ENCODE results near the gene SH3PXD2A. TPM values are rescaled to one million over a fixed set of nuclear protein-coding genes. Genes with fewer than 3 reads are reported as not detected.

Gene SH3PXD2A
- total RNA-seq, 1 experiment from 2014 or later, result 13.4 TPM

- Histone ChIP-seq H3K36me3 (no peaks in the 10 kb centered on the region), H3K27me3 (replicated peaks) (no peaks in the 10 kb centered on the region), H3K27ac (peak overlapping the region; percentile 16), H3K4me1 (replicated peaks) (peaks cover 11% of the 10 kb centered on the region), H3K9me3 (replicated peaks) (no peaks in the 10 kb centered on the region), H3K4me3 (peak overlapping the region; percentile 30)
- DNase-seq (ENCODE audit: low read depth in 1 of 2, low spot score in 2 of 2), result peak; percentile 69 to 74
These were observed 83.1 kb downstream of the SH3PXD2A start for GRCh38 chr10:103772096-103772845.

DNA sequence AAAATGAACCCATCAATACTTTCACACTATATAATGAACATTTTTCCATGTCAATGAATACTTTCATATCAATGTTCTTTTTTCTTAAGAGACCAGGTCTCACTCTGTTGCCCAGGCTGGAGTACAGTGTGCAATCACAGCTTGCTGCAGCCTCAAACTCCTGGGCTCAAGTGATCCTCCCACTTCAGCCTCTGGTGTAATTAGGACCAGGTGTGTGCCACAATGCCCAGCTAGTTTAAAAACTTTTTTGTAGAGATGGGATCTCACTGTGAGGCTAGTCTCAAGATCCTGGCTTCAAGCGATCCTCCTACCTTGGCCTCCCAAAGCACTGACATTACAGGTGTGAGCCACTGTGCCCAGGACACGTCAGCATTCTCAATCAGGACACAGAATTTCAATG lies 85.2 kb downstream of the SH3PXD2A start:
- Histone ChIP-seq H3K36me3 (no peaks in the 10 kb centered on the region), H3K27me3 (replicated peaks) (no peaks in the 10 kb centered on the region), H3K9me3 (replicated peaks) (no peaks in the 10 kb centered on the region), H3K4me1 (replicated peaks) (peaks cover 17% of the 10 kb centered on the region), H3K27ac (no peak overlapping the region), H3K4me3 (no peak overlapping the region)
- no peak for DNase-seq (ENCODE audit: low read depth in 1 of 2, low spot score in 2 of 2)

DNA sequence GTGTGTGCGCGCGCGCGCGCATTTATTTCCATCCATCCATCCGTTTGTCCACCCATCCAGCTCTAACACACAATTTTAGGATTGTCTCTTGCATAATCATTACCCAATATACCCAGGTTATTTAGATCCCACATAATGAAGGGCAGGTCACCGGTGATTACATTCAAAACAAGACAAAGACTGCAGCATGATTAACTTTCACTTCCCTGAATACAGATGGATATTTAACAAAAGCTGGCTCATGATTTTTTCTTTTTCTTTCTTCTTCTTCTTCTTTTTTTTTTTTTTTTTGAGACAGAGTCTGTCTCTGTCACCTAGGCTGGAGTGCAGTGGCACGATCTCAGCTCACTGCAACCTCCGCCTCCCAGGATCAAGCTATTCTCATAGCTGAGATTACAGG lies 86.2 kb downstream of the SH3PXD2A start:
- Histone ChIP-seq H3K4me3 (no peak overlapping the region), H3K9me3 (replicated peaks) (no peaks in the 10 kb centered on the region), H3K4me1 (replicated peaks) (peaks cover 17% of the 10 kb centered on the region), H3K27me3 (replicated peaks) (no peaks in the 10 kb centered on the region), H3K27ac (no peak overlapping the region), H3K36me3 (no peaks in the 10 kb centered on the region)
- no peak for DNase-seq (ENCODE audit: low read depth in 1 of 2, low spot score in 2 of 2)

GRCh38 chr10:103768345-103768744 lies 87.0 kb downstream of the SH3PXD2A start:
- Histone ChIP-seq H3K27me3 (replicated peaks) (no peaks in the 10 kb centered on the region), H3K36me3 (no peaks in the 10 kb centered on the region), H3K4me3 (no peak overlapping the region), H3K9me3 (replicated peaks) (no peaks in the 10 kb centered on the region), H3K27ac (no peak overlapping the region), H3K4me1 (replicated peaks) (peaks cover 20% of the 10 kb centered on the region)
- DNase-seq (ENCODE audit: low read depth in 1 of 2, low spot score in 2 of 2), result no peak

GRCh38 chr10:103767756-103768155 lies 87.6 kb downstream of the SH3PXD2A start:
- Histone ChIP-seq H3K27ac (no peak overlapping the region), H3K4me1 (replicated peaks) (peaks cover 21% of the 10 kb centered on the region), H3K36me3 (no peaks in the 10 kb centered on the region), H3K4me3 (no peak overlapping the region), H3K9me3 (replicated peaks) (no peaks in the 10 kb centered on the region), H3K27me3 (replicated peaks) (no peaks in the 10 kb centered on the region)
- no peak for DNase-seq (ENCODE audit: low read depth in 1 of 2, low spot score in 2 of 2)

DNA sequence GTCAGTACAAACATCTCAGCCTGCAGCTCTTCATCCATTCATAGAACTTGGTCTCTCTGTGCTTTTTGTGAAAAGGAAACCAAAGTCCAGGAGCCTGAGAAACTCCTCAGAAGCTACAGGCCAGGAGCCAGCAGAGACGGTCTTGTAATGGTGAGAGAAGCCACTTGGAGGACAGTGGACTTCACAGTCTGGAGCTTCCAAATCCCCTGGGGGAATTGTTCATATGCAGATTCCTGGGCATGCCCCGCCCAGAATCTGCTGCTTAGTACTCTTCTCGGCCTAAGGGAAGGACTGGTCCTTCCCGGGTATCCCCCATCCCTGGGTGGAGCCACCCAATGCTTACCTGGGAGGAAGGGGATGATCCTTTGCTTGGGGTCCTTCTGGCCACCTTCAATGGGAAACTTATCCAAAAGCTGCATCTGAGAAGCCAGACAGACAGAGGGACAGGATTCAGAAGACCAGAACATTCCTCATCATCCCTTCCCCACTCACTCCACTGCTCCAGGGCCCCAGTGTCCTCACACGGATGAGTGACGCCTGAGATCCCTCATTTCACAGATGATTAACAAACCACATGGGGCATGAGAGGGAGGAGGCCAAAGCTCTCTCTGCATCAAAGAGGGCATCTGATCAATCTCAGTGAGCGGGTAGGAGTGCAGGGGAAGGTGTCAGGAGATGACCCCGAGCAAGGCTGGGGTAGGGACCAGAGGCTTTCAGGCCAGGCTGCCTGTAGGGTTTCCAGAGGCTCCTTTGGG lies 88.4 kb downstream of the SH3PXD2A start:
- Histone ChIP-seq H3K27me3 (replicated peaks) (no peaks in the 10 kb centered on the region), H3K9me3 (replicated peaks) (no peaks in the 10 kb centered on the region), H3K36me3 (no peaks in the 10 kb centered on the region), H3K4me1 (replicated peaks) (peaks cover 13% of the 10 kb centered on the region), H3K4me3 (no peak overlapping the region), H3K27ac (no peak overlapping the region)
- no peak for DNase-seq (ENCODE audit: low read depth in 1 of 2, low spot score in 2 of 2)

GRCh38 chr10:103765981-103766380 lies 89.4 kb downstream of the SH3PXD2A start:
- peaks cover 12% of the 10 kb centered on the region for H3K4me1 ChIP-seq (replicated peaks)
- no peaks in the 10 kb centered on the region for H3K36me3 ChIP-seq
- H3K27me3 ChIP-seq (replicated peaks), result no peaks in the 10 kb centered on the region
- H3K9me3 ChIP-seq (replicated peaks), result no peaks in the 10 kb centered on the region
- no peak for DNase-seq (ENCODE audit: low read depth in 1 of 2, low spot score in 2 of 2)
- H3K27ac ChIP-seq, result no peak overlapping the region
- H3K4me3 ChIP-seq, result no peak overlapping the region

- Histone ChIP-seq H3K4me3 (no peak overlapping the region), H3K4me1 (replicated peaks) (peaks cover 12% of the 10 kb centered on the region), H3K36me3 (no peaks in the 10 kb centered on the region), H3K27ac (no peak overlapping the region), H3K9me3 (replicated peaks) (no peaks in the 10 kb centered on the region), H3K27me3 (replicated peaks) (no peaks in the 10 kb centered on the region)
- no peak for DNase-seq (ENCODE audit: low read depth in 1 of 2, low spot score in 2 of 2)
These were observed 90.2 kb downstream of the SH3PXD2A start for GRCh38 chr10:103765168-103765567.

- no peak for DNase-seq (ENCODE audit: low read depth in 1 of 2, low spot score in 2 of 2)
- H3K36me3 ChIP-seq, result no peaks in the 10 kb centered on the region
- H3K27me3 ChIP-seq (replicated peaks), result no peaks in the 10 kb centered on the region
- no peak overlapping the region for H3K27ac ChIP-seq
- H3K4me1 ChIP-seq (replicated peaks), result peaks cover 14% of the 10 kb centered on the region
- no peak overlapping the region for H3K4me3 ChIP-seq
- H3K9me3 ChIP-seq (replicated peaks), result no peaks in the 10 kb centered on the region
These were observed 90.9 kb downstream of the SH3PXD2A start for GRCh38 chr10:103764296-103765088.

DNA sequence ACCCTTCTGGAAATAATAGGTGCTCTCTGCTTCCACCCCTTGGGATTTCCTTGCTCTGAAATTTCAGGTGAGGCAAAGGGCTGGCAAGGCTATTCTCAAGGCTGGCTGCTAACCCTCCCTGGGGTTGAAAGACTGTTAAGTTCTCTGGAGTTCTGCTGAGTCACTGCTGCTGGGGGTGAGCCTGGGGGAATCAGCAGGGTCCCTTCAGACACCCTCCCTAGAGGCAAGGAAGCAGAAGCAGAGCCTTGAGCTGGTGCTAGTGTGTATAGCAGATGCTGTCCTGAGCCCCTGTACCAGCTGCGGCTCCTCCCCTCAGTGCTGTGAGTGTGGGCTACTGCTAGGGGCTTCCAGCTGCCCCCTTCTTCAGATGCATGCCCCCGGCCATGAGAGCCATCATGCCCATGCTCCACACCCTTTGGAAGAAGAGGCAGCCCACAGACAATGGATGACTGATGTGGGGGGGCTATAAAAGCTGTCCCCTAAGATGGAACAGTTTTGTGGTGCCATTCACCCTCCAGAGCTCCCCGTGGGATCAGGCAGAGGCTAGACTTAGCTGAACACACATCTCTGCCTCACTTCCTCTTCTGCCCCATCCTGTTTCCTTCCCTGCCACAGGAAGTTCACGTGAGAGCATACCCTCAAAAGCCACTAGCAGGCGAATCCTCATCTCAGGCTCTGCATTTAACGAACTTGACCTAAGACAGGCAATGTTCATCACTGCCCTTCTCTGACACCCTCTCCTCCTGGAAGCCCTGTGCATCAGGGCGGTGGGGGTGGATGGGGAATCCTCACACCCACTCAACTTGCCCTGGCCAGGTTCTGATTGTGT lies 91.8 kb downstream of the SH3PXD2A start:
- peaks cover 23% of the 10 kb centered on the region for H3K4me1 ChIP-seq (replicated peaks)
- no peak for DNase-seq (ENCODE audit: low read depth in 1 of 2, low spot score in 2 of 2)
- no peak overlapping the region for H3K27ac ChIP-seq

GRCh38 chr10:103762916-103763315 lies 92.5 kb downstream of the SH3PXD2A start:
- H3K4me1 ChIP-seq (replicated peaks), result peaks cover 30% of the 10 kb centered on the region
- DNase-seq (ENCODE audit: low read depth in 1 of 2, low spot score in 2 of 2), result no peak
- H3K27ac ChIP-seq, result no peak overlapping the region
- no peaks in the 10 kb centered on the region for H3K9me3 ChIP-seq (replicated peaks)
- H3K36me3 ChIP-seq, result no peaks in the 10 kb centered on the region
- H3K4me3 ChIP-seq, result no peak overlapping the region
- no peaks in the 10 kb centered on the region for H3K27me3 ChIP-seq (replicated peaks)

More for the DNA sequence above, 91.8 kb downstream of the SH3PXD2A start:
- Histone ChIP-seq H3K36me3 (no peaks in the 10 kb centered on the region), H3K27me3 (replicated peaks) (no peaks in the 10 kb centered on the region), H3K4me3 (no peak overlapping the region), H3K9me3 (replicated peaks) (no peaks in the 10 kb centered on the region)

GRCh38 chr10:103762162-103762561 lies 93.2 kb downstream of the SH3PXD2A start:
- no peak for DNase-seq (ENCODE audit: low read depth in 1 of 2, low spot score in 2 of 2)
- Histone ChIP-seq H3K4me3 (no peak overlapping the region), H3K36me3 (no peaks in the 10 kb centered on the region), H3K4me1 (replicated peaks) (peaks cover 37% of the 10 kb centered on the region), H3K27ac (no peak overlapping the region), H3K27me3 (replicated peaks) (no peaks in the 10 kb centered on the region), H3K9me3 (replicated peaks) (no peaks in the 10 kb centered on the region)
